Keratinocyte (primary cell): ENCODE results near the gene AGPAT3. TPM values are rescaled to one million over a fixed set of nuclear protein-coding genes. Genes with fewer than 3 reads are reported as not detected.

Experiments used
- DNase-seq: peaks from one replicate; pipeline ENCODE4 v3.0.0-alpha.2; 2011; ENCODE audit warnings: low read depth, missing footprints, low spot score
- FAIRE-seq: peaks from 2 replicates; lab custom pipeline; 2011; peaks lifted over from hg19 to GRCh38; lab: Jason Lieb, UNC
- H2AFZ ChIP-seq: 2 replicates; pipeline ENCODE4 v1.6.0; 2012; ENCODE audit warnings: low read length, control low read depth, inconsistent platforms; ENCODE audit not compliant: control insufficient read depth
- H3K27ac ChIP-seq: 2 replicates; pipeline ENCODE4 v1.5.1; 2011; ENCODE audit warnings: low read length; ENCODE audit not compliant: control insufficient read depth, insufficient read depth
- H3K27me3 ChIP-seq: 3 replicates; pipeline ENCODE4 v1.6.0; 2011; ENCODE audit warnings: low read length; ENCODE audit not compliant: control insufficient read depth, insufficient read depth; ENCODE audit errors: extremely low read depth
- H3K36me3 ChIP-seq, 2 experiments: 2 replicates in 1 of 2; 3 replicates in 1 of 2; pipeline ENCODE4 v1.5.1; 2011; ENCODE audit warnings: low read length in 2 of 2, mild to moderate bottlenecking in 1 of 2; ENCODE audit not compliant: control insufficient read depth in 2 of 2, insufficient read depth in 2 of 2; ENCODE audit errors: extremely low read depth in 1 of 2
- H3K4me1 ChIP-seq: 3 replicates; pipeline ENCODE4 v1.5.1; 2011; ENCODE audit warnings: low read length; ENCODE audit not compliant: control insufficient read depth, insufficient read depth; ENCODE audit errors: extremely low read depth
- H3K4me2 ChIP-seq: 3 replicates; pipeline ENCODE4 v1.6.0; 2011; ENCODE audit warnings: low read depth, low read length; ENCODE audit not compliant: control insufficient read depth, insufficient read depth; ENCODE audit errors: extremely low read depth
- H3K4me3 ChIP-seq, 3 experiments: fragments of 200-600 bp in 1 of 3; sonication (generic) in 1 of 3; 2 replicates in 2 of 3; 3 replicates in 1 of 3; pipeline ENCODE4 v1.5.1; 2011 to 2016; ENCODE audit warnings: low read length in 3 of 3, mild to moderate bottlenecking in 3 of 3, control low read depth in 2 of 3, inconsistent platforms in 1 of 3, low read depth in 1 of 3, mixed read lengths in 1 of 3, mixed run types in 1 of 3, moderate library complexity in 1 of 3; ENCODE audit not compliant: control insufficient read depth in 2 of 3, insufficient read depth in 2 of 3; ENCODE audit errors: extremely low read depth in 1 of 3
- H3K79me2 ChIP-seq: 2 replicates; pipeline ENCODE4 v1.6.0; 2012; ENCODE audit warnings: low read length; ENCODE audit not compliant: control insufficient read depth, insufficient read depth
- H3K9ac ChIP-seq: 3 replicates; pipeline ENCODE4 v1.6.0; 2011; ENCODE audit warnings: low read length; ENCODE audit not compliant: control insufficient read depth, insufficient read depth; ENCODE audit errors: extremely low read depth
- H3K9me1 ChIP-seq: 3 replicates; pipeline ENCODE4 v1.6.0; 2011; ENCODE audit warnings: low read length; ENCODE audit not compliant: control insufficient read depth, insufficient read depth; ENCODE audit errors: extremely low read depth
- H3K9me3 ChIP-seq: 2 replicates; pipeline ENCODE4 v1.5.1; 2012; ENCODE audit warnings: low read depth, low read length; ENCODE audit not compliant: control insufficient read depth
- H4K20me1 ChIP-seq: 3 replicates; pipeline ENCODE4 v1.6.0; 2011; ENCODE audit warnings: low read length; ENCODE audit not compliant: control insufficient read depth, insufficient read depth; ENCODE audit errors: extremely low read depth
- EZH2 ChIP-seq: IDR thresholded peaks from one replicate; pipeline ENCODE4 v1.6.1; 2012; ENCODE audit warnings: inconsistent platforms, mild to moderate bottlenecking, low read length, moderate library complexity
- dilution Hi-C: fragments of 300-500 bp; cut with MboI; formaldehyde crosslinking; loops from one replicate; pipeline ENCODE4 v1.7.0; 2020; ENCODE audit warnings: low sequenced_read_pairs; ENCODE audit not compliant: extremely low pct_ligation_motif_present
- polyA plus RNA-seq, 5 experiments: library from polyadenylated mRNA; depleted of rRNA in 3 of 5; stranded (reverse) in 3 of 5; stranded (forward) in 1 of 5; unstranded in 1 of 5; fragments of >200 nt; gene quantifications; 1 replicate in 1 of 5; 2 replicates in 3 of 5; 3 replicates in 1 of 5; pipeline versions ENCODE4 v1.2.1 to v1.2.3, GENCODE V29; 2011 to 2012; ENCODE audit warnings: missing spikeins in 2 of 5, low read depth in 1 of 5, low replicate concordance in 1 of 5
- TF ChIP-seq, protein P1 (sequence below), 3 experiments: IDR thresholded peaks in 1 of 3; conservative IDR thresholded peaks in 1 of 3; optimal IDR thresholded peaks in 1 of 3; 2 replicates in 2 of 3; 3 replicates in 1 of 3; pipeline versions ENCODE3 to v1.5.1; 2011; ENCODE audit warnings: low read length in 3 of 3, mild to moderate bottlenecking in 3 of 3, moderate library complexity in 2 of 3, control low read depth in 1 of 3, inconsistent platforms in 1 of 3; ENCODE audit not compliant: insufficient read depth in 2 of 3; ENCODE audit errors: extremely low read depth in 1 of 3

Gene AGPAT3
- polyA plus RNA-seq, 1 donor (not counting 4 experiments of a cell fraction or from before 2014, with no cell fraction given) = 21.7 TPM

DNA sequence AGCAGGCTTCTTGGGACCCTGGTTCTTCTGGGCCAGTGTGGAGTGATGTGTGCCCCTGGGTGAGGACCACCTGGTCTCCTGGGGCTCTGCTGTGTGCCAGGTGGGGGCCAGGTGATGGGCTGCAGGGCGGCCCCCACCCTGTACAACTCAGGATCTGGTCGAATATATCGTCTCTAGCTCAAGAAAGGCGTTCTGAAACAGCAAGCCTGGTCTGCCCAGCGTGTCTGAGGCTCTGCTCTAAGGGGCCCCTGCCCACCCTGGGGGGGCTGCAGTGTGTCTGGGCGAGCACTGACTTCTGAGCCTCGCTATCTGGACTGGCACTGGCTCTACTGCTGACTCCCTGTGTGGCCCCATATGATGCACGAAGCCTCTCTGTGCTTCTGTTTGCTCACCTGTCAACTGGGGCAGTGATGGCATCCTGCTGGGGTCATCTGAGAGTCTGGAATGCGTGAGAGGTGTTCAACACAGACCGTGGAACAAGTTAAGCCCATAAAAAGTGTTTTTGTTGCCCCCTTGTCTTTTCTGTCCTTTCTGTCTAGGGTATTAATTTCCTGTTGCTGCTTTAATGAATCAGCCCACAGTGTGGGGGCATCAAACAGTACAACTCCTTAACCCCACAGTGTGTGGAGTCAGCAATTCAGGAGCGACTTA lies 91.1 kb downstream of the AGPAT3 start:
- H3K9me1 ChIP-seq = peaks cover 2% of the 10 kb centered on the region
- H4K20me1 ChIP-seq = peaks cover 4% of the 10 kb centered on the region
- no peaks in the 10 kb centered on the region for H3K27me3 ChIP-seq
- no peaks in the 10 kb centered on the region for H3K4me1 ChIP-seq
- no peak for TF ChIP-seq EZH2
- TF ChIP-seq, protein P1, sequence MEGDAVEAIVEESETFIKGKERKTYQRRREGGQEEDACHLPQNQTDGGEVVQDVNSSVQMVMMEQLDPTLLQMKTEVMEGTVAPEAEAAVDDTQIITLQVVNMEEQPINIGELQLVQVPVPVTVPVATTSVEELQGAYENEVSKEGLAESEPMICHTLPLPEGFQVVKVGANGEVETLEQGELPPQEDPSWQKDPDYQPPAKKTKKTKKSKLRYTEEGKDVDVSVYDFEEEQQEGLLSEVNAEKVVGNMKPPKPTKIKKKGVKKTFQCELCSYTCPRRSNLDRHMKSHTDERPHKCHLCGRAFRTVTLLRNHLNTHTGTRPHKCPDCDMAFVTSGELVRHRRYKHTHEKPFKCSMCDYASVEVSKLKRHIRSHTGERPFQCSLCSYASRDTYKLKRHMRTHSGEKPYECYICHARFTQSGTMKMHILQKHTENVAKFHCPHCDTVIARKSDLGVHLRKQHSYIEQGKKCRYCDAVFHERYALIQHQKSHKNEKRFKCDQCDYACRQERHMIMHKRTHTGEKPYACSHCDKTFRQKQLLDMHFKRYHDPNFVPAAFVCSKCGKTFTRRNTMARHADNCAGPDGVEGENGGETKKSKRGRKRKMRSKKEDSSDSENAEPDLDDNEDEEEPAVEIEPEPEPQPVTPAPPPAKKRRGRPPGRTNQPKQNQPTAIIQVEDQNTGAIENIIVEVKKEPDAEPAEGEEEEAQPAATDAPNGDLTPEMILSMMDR (optimal IDR thresholded peaks at IDR 0.05 in 1 of 3, IDR thresholded peaks at IDR 0.05 in 1 of 3, conservative IDR thresholded peaks at IDR 0.05 in 1 of 3; ENCODE audit: extremely low read depth in 1 of 3, insufficient read depth in 2 of 3, low read length in 3 of 3) = no peak
- peaks cover 6% of the 10 kb centered on the region in 2 experiments for H3K36me3 ChIP-seq
- no peak for FAIRE-seq
- H3K4me3 ChIP-seq = no peak overlapping the region
- H3K4me2 ChIP-seq = no peak overlapping the region
- dilution Hi-C loops = no loop called here
- no peaks in the 10 kb centered on the region for H3K79me2 ChIP-seq
- no peak overlapping the region for H3K9ac ChIP-seq
- no peaks in the 10 kb centered on the region for H3K9me3 ChIP-seq
- no peak for DNase-seq
- H2AFZ ChIP-seq = no peak overlapping the region
- no peak overlapping the region for H3K27ac ChIP-seq

DNA sequence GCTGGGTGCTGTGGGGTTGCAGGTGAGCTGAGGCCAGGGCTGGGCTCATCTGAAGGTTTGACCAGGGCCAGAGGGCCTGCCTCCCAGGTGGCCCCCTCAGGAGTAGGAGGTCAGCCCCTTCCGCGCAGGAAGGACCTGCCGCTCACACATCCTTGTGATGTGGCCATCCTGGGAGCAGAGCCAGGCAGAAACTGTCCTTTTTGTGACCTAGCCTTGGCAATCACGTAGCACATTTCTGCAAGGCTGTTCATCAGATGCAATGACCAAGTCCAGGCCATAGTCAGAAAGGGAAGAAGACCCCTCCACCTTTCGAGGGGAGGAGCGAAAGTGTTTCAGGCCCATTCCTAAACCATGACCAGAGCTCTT lies 91.6 kb downstream of the AGPAT3 start:
- H3K36me3 ChIP-seq = peaks cover 5 to 11% of the 10 kb centered on the region in 2 experiments
- dilution Hi-C loops = no loop called here
- TF ChIP-seq, protein P1 (optimal IDR thresholded peaks at IDR 0.05 in 1 of 3, IDR thresholded peaks at IDR 0.05 in 1 of 3, conservative IDR thresholded peaks at IDR 0.05 in 1 of 3; ENCODE audit: extremely low read depth in 1 of 3, insufficient read depth in 2 of 3, low read length in 3 of 3) = no peak
- TF ChIP-seq EZH2 = no peak
- H4K20me1 ChIP-seq = peaks cover 4% of the 10 kb centered on the region
- no peak overlapping the region for H2AFZ ChIP-seq
- H3K9me1 ChIP-seq = peaks cover 2% of the 10 kb centered on the region
- no peak overlapping the region for H3K4me2 ChIP-seq
- H3K27ac ChIP-seq = no peak overlapping the region
- no peaks in the 10 kb centered on the region for H3K9me3 ChIP-seq
- H3K79me2 ChIP-seq = no peaks in the 10 kb centered on the region
- H3K4me1 ChIP-seq = no peaks in the 10 kb centered on the region
- FAIRE-seq (no peak), DNase-seq (no peak)
- no peak overlapping the region for H3K9ac ChIP-seq
- H3K27me3 ChIP-seq = no peaks in the 10 kb centered on the region
- H3K4me3 ChIP-seq = no peak overlapping the region
